Retinal pigment epithelial cell (primary cell): ENCODE results near the gene TOM1L2.

Experiments used
- DNase-seq: peaks from one replicate; pipeline ENCODE4 v3.0.0-alpha.2; 2010; ENCODE audit warnings: low read depth
- H3K4me3 ChIP-seq: 2 replicates; pipeline ENCODE4 v1.5.1; 2011; ENCODE audit warnings: mild to moderate bottlenecking, low read length, control low read depth, moderate library complexity
- TF ChIP-seq, protein P1 (sequence below): conservative IDR thresholded peaks from 2 replicates; pipeline ENCODE4 v1.5.1; 2011; ENCODE audit warnings: low read depth, low read length, control low read depth, inconsistent platforms

The TOM1L2 gene

DNA sequence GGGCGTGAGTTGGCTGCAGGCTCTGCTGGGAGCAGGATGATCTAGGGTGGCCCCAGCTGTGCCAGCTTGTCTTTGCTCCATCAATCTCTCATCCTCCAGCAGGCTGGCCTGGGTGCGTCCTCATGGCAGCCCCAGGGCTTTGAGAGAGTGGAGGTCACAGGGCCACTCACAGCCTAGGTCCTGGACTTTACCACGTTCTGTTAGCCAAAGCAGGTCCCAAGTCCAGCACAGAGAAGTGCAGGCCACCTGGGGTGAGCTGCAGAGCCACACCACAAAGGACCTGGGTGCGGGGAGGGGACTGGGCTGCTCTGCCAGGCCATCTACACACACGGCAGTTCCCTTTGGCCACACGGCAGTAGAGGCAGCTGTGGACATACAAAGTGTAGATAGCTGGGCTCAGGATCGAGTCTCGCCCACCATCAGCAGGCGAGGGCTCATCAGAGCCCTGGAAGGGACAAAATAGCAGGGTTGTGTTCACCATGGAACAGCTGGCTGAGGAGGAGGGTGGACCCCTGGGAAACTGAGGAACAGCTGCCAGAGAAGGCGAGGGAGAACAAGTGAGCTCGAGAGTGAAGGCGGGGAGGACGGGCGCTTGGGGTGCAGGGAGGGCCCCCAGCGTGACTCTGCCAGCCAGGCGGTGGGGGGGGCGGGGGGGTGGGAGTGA is 165.5 kb downstream of the TOM1L2 start:
- DNase-seq: no peak
- TF ChIP-seq, protein P1, sequence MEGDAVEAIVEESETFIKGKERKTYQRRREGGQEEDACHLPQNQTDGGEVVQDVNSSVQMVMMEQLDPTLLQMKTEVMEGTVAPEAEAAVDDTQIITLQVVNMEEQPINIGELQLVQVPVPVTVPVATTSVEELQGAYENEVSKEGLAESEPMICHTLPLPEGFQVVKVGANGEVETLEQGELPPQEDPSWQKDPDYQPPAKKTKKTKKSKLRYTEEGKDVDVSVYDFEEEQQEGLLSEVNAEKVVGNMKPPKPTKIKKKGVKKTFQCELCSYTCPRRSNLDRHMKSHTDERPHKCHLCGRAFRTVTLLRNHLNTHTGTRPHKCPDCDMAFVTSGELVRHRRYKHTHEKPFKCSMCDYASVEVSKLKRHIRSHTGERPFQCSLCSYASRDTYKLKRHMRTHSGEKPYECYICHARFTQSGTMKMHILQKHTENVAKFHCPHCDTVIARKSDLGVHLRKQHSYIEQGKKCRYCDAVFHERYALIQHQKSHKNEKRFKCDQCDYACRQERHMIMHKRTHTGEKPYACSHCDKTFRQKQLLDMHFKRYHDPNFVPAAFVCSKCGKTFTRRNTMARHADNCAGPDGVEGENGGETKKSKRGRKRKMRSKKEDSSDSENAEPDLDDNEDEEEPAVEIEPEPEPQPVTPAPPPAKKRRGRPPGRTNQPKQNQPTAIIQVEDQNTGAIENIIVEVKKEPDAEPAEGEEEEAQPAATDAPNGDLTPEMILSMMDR: no peak
- H3K4me3 ChIP-seq: no peak overlapping the region

DNA sequence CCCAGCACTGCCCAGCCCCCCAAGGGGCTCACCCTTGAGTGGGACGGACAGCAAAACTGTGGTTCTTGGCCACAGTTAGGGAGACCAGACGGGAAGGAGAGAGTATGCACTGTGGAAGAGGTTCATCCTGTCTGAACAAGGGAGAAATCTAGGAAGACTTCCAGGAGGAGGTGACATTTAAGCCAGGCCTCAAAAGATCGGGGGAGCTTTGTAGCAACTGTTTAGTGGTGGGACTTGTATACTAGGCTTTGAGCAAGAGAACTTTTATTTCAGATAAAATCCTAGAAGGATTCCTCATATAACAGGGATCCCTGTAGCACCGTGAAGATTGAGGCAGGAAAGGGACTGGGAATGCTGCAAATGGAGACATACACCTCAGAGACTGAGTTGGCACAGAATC is 166.2 kb downstream of the TOM1L2 start:
- TF ChIP-seq, protein P1: no peak

DNA sequence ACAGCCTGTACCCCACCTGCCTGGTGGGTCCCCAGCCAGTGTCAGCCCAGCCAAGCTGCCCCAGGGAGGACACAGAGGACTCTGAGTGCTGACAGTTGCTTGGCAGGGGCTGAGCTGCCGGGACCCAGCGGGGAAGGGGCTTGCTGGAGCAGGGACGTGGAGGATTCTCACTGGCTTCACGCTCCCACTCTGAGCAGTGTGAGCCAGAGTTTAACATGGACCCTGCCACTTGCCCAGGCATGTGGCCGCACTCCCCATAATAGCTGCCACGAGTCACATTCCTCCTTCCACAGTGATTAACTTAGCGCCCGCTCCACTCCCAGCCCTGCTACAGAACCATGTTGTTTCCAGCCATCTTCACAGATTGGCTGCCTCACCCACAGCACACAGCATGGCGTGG is 166.6 kb downstream of the TOM1L2 start:
- TF ChIP-seq, protein P1: no peak
- DNase-seq: no peak
- H3K4me3 ChIP-seq: no peak overlapping the region

More for the DNA sequence above, 166.2 kb downstream of the TOM1L2 start:
- no peak overlapping the region for H3K4me3 ChIP-seq
- no peak for DNase-seq

DNA sequence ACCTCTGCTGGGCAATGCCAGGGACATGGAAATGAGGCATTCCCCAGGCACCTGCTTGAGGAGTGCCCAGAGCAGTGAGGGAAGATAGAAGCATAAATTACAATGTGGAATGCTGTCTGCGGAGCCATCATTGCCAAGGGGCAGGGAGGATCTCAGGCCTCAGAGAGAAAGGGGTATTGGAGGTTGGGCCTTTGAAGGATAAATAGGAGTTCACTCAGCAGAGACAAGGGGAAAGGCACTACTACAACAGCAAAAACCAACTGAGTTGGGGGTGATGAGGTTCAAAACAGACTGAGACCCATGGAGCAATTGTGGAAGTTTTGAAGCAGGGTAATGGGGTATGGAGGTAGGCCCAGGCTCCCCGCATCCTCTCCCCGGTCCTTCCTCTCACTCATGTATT is 168.2 kb downstream of the TOM1L2 start:
- TF ChIP-seq, protein P1: no peak

DNA sequence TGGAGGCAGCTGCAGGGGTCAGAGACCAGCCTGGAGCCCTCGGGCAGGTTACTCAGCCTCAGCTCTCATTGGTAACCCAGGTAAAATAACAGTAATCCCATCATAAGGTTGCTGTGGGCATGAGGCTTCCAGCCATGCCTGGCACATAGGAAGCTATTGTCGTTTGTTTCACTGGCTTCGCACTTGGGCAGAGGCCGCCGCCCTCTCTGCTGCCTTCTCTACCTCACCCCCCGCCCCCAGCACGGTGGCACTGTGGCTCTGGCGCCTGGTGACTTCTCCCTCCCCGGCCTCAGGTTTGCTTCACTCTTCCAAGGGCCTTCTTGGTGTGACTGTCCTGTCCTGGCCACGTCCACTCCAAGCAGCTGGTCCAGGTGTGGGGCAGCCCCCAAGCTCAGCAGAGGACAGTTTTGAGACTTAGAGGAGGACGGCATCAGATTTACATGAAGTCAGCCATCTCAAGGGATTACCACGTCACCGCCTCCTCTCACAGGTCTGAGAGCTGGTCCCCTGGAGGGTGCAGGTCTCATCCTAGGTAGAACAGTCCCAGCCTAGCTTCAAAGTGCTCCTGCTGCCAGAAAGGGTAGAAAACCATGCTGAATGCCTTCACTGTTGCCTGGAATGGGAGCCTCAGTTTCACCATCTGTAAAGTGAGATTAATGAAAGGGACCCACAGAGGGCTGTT is 170.3 kb downstream of the TOM1L2 start:
- TF ChIP-seq, protein P1: no peak
- no peak overlapping the region for H3K4me3 ChIP-seq
- no peak for DNase-seq

More for the DNA sequence above, 168.2 kb downstream of the TOM1L2 start:
- no peak for DNase-seq
- no peak overlapping the region for H3K4me3 ChIP-seq

DNA sequence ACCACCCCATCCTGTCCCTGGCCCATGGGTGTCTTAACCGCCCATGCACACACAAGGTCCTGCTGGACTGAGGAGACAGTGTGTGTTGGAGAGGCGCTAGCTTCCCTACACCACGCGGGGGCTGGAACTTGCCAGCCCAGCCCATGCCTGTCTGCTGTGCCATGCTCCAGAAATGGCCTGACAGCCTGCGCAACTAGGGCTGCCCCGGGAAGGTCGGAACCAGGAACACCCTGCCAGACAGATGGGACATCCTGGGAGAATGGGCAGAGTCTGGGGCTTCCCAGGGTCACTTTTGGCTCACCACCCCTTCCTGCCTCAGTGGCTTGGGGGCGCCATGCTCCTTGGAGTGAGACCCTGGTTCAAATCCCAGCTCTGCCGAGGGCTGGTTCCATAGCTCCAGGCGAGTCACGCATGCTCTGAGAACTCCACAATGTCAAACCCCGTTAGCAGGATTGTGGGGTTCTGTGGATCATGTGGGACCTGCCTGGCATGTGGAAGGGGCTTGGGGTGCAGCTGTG is 171.6 kb downstream of the TOM1L2 start:
- no peak overlapping the region for H3K4me3 ChIP-seq
- TF ChIP-seq, protein P1: no peak
- no peak for DNase-seq
